ENCODE data around the gene SYPL1. TPM values are rescaled to one million over a fixed set of nuclear protein-coding genes. Genes with fewer than 3 reads are reported as not detected.

Gene SYPL1
- total RNA-seq, 1 experiment from 2014 or later, result 78.0 TPM

DNA sequence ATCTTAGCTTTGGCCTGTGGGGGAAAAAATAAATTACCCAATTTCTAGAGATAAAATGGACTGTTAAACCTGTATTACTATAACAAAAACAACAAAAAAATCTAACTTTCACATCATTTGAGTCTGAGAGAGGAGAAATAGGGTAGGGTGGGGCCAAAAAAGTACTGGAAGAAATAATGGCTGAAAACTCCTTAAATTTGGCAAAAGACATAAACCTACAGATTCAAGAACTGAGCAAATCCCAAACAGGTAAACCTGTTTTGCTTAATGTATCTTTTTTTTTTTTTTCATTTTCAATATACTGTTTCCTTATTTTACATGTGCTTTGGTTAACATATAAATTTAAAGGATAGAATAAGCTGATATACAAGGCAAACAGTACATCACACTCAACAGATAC lies 27.1 kb downstream of the SYPL1 start (continued):
- TF ChIP-seq, protein P1, sequence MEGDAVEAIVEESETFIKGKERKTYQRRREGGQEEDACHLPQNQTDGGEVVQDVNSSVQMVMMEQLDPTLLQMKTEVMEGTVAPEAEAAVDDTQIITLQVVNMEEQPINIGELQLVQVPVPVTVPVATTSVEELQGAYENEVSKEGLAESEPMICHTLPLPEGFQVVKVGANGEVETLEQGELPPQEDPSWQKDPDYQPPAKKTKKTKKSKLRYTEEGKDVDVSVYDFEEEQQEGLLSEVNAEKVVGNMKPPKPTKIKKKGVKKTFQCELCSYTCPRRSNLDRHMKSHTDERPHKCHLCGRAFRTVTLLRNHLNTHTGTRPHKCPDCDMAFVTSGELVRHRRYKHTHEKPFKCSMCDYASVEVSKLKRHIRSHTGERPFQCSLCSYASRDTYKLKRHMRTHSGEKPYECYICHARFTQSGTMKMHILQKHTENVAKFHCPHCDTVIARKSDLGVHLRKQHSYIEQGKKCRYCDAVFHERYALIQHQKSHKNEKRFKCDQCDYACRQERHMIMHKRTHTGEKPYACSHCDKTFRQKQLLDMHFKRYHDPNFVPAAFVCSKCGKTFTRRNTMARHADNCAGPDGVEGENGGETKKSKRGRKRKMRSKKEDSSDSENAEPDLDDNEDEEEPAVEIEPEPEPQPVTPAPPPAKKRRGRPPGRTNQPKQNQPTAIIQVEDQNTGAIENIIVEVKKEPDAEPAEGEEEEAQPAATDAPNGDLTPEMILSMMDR (IDR thresholded peaks at IDR 0.05 in 2 of 3, conservative IDR thresholded peaks at IDR 0.05 in 1 of 3; ENCODE audit: borderline replicate concordance in 1 of 3, insufficient read depth in 1 of 3, low read depth in 2 of 3, low read length in 2 of 3), result no peak
- TF ChIP-seq EZH2phosphoT487 (IDR thresholded peaks at IDR 0.05; ENCODE audit: borderline replicate concordance) (no peak), EZH2 (IDR thresholded peaks at IDR 0.05) (no peak), ZFX (IDR thresholded peaks at IDR 0.05) (no peak), CBX3 (IDR thresholded peaks at IDR 0.05; ENCODE audit: low read depth) (no peak), POLR2A (IDR thresholded peaks at IDR 0.05; ENCODE audit: borderline replicate concordance, extremely low read depth, insufficient read depth, insufficient read length) (no peak)
- TF ChIP-seq, protein P2, sequence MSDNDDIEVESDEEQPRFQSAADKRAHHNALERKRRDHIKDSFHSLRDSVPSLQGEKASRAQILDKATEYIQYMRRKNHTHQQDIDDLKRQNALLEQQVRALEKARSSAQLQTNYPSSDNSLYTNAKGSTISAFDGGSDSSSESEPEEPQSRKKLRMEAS (IDR thresholded peaks at IDR 0.05), result no peak

DNA sequence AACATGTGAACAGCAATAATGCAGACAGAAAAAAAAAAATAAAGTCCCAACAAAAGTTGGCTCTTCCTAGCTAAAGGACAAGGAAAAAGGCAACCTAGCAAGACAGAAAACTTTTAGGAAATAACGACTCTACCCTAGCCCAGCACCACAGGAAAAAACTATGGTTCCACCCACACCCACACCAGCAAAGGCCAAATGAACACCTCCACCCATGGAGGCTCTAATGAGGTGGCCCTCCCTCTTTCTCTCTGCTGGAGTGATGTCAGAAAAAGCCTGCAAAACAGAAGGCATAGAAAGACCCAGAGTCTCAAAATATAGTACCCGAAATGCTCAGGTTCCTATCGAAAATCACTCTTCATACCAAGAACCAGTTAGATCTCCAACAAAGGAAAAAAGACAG lies 28.4 kb downstream of the SYPL1 start:
- ChIA-PET CTCF (no interaction called here), RAD21 (ENCODE audit: low non-redundant PET in 1 of 2, low total read pairs in 2 of 2, uncharacterized antibody in 2 of 2, unreplicated experiment in 2 of 2) (no interaction called here), POLR2A (interaction anchor here (2.2 kb wide), 1 partner anchor 28 kb away, joined by 5 read pairs; the partner anchor contains the start of gene SYPL1)
- no peaks in the 10 kb centered on the region for H3K79me2 ChIP-seq (ENCODE audit: insufficient read depth, low read length)
- no peaks in the 10 kb centered on the region for H3K36me3 ChIP-seq (ENCODE audit: control insufficient read depth in 1 of 2, insufficient read depth in 2 of 2, low read length in 2 of 2)
- no peak overlapping the region for H3K4me2 ChIP-seq (ENCODE audit: low read length)
- ATAC-seq (no peak), DNase-seq (ENCODE audit: low read depth, low spot score) (no peak)
- TF ChIP-seq FOSL1 (IDR thresholded peaks at IDR 0.05; ENCODE audit: low read depth), result no peak
- TF ChIP-seq RAD21 (IDR thresholded peaks at IDR 0.05; ENCODE audit: low read depth), result no peak
- TF ChIP-seq CBX3 (IDR thresholded peaks at IDR 0.05; ENCODE audit: low read depth), result no peak
- no peak for TF ChIP-seq EZH2phosphoT487 (IDR thresholded peaks at IDR 0.05; ENCODE audit: borderline replicate concordance)
- no peaks in the 10 kb centered on the region for H3K9me3 ChIP-seq (ENCODE audit: control insufficient read depth in 1 of 2, insufficient read depth in 1 of 2, low read depth in 1 of 2, low read length in 2 of 2)
- H4K20me1 ChIP-seq (ENCODE audit: insufficient read depth), result no peaks in the 10 kb centered on the region
- no peak overlapping the region for H3K4me3 ChIP-seq (replicated peaks in 1 of 2; ENCODE audit: low read depth in 1 of 2, low read length in 2 of 2)
- H3K27ac ChIP-seq (ENCODE audit: low read depth, low read length), result no peak overlapping the region
- no peaks in the 10 kb centered on the region for H3K4me1 ChIP-seq (ENCODE audit: control insufficient read depth in 1 of 2, insufficient read depth in 2 of 2, low read length in 2 of 2)
- H3K9ac ChIP-seq (ENCODE audit: low read length), result no peak overlapping the region
- no peak overlapping the region for H2AFZ ChIP-seq (ENCODE audit: low read depth, low read length, poor library complexity, severe bottlenecking)
- no TSS peak for BruUV-seq (replicated peaks)
- H3K27me3 ChIP-seq (ENCODE audit: insufficient read depth, low read length), result no peaks in the 10 kb centered on the region
- H3K9me2 ChIP-seq (ENCODE audit: insufficient read depth), result no peaks in the 10 kb centered on the region
- intact Hi-C loops (cut with micrococcal nuclease), result no loop called here

All from HCT116 (cell line).